GM12874 (cell line): ENCODE measurements around the gene BLOC1S1.

Experiments
- CTCF ChIP-seq: IDR thresholded peaks from 2 replicates; pipeline ENCODE4 v1.5.1; 2011; ENCODE audit warnings: low read depth, mild to moderate bottlenecking, control low read depth, low read length, moderate library complexity; ENCODE audit not compliant: insufficient read depth

BLOC1S1 gene

GRCh38 chr12:55727643-55728185 lies 11.9 kb downstream of the BLOC1S1 start:
- TF ChIP-seq CTCF: no peak

DNA sequence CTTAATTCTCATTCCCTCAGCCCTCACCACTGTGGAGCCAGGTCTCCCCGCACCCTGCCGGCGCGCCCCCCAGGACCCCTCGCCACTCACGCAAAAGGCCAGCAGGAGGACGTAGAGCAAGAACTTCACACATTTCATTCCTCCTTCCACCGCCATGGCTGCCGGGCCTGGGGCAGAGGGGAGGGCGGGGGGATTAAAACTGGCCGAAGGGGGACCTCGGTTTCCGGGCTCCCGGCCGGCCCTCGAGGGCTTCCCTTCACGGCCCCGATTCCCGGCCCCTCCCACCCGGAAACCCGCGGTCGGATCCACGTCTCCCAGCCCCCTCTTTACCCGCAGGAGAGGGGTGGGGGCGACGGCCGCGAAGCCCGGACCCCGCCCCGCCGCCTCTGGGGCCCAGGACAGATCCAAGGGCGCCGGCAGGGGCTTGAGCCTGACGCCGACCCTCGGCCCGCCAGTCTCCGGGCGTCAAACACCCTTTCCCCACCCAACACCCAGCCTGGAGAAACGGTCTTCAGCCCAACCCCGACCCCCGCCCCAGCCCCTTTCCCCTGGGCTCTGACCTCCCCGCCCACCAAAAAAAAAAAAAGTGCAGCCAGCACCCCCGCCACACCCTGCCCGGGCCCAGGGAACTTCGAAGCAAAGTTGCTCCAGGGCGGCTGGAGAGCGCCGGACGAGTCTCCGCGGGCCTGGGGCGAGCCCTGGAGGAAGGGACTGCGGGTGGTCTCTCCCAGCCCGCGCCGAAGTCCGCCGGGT lies 12.5 kb downstream of the BLOC1S1 start:
- TF ChIP-seq CTCF: no peak

GRCh38 chr12:55728939-55729818 lies 13.3 kb downstream of the BLOC1S1 start, which contains the start of gene CD63:
Gene CD63, minus strand, starts transcription at chr12:55729009. Its CDS starts 668 bp downstream, at chr12:55728341.
- no peak for TF ChIP-seq CTCF

GRCh38 chr12:55729819-55730818 lies 14.3 kb downstream of the BLOC1S1 start:
- no peak for TF ChIP-seq CTCF

GRCh38 chr12:55732288-55732687 lies 16.4 kb downstream of the BLOC1S1 start:
- TF ChIP-seq CTCF: no peak

DNA sequence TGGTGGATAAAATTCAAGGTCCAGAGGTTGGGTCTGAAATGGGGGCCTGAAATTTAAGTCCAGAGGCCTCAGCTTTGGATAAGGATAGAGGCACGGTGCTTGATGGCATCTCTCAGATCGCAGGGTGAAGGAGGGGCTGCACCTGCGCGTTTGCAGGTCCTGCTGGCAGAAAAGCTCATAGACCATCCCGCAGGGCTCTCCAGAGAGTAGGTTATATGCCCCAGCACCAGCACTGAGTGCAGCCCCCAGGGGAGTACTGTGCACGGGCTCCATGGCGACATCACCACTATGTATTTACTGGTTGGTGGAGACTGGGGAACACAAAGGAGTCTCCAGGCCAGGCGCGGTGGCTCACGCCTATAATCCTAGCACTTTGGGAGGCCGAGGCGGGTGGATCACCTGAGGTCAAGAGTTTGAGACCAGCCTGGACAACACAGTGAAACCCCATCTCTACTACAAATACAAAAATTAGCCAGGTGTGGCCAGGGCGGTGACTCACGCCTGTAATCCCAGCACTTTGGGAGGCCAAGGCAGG lies 17.2 kb downstream of the BLOC1S1 start:
- TF ChIP-seq CTCF: no peak
